Hematopoietic multipotent progenitor cell treated with erythropoietin and hydrocortisone succinate and interleukin-3 and kit ligand, for 15 days (in vitro differentiated cells): ENCODE measurements around the gene UTP4.
"Not testable (repeated sequence)": the region's sequence is repeated elsewhere in the genome, so short reads cannot be mapped to it uniquely, and the experiment has no call there.

Experiments
- DNase-seq: peaks from one replicate; pipeline ENCODE4 v3.0.0-alpha.2; 2015; ENCODE audit warnings: low spot score

Gene UTP4

GRCh38 chr16:69131167-69131838, 1.1 kb upstream of the UTP4 start:
- DNase-seq, result no peak

- peak; percentile 51 for DNase-seq
These were observed 518 bp upstream of the UTP4 start for GRCh38 chr16:69131839-69132423.

- no peak for DNase-seq
These were observed 1.0 kb downstream of the UTP4 start for GRCh38 chr16:69133373-69133954.

DNA sequence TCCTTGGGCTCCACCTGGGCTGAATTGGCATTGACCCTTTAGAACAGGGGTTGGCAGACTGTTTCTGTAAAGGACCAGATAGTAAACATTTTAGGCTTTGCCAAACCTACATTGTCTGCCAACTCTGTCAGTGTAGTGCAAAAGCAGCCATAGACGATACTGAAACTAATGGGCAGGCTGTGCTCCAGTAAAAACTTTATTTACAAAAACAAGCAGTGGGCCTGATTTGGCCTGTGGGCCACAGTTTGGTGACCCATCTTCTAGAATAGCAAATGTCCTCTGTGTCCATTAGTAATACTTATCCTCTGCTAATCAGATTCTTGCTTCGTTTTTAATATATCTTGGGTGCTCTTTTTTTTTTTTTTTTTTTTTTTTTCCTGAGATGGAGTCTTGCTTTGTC, 6.2 kb downstream of the UTP4 start:
- no peak for DNase-seq

GRCh38 chr16:69139464-69139863, 7.0 kb downstream of the UTP4 start:
- not testable (repeated sequence) for DNase-seq

- DNase-seq, result no peak
These were observed 8.6 kb downstream of the UTP4 start for GRCh38 chr16:69141014-69141413.

DNA sequence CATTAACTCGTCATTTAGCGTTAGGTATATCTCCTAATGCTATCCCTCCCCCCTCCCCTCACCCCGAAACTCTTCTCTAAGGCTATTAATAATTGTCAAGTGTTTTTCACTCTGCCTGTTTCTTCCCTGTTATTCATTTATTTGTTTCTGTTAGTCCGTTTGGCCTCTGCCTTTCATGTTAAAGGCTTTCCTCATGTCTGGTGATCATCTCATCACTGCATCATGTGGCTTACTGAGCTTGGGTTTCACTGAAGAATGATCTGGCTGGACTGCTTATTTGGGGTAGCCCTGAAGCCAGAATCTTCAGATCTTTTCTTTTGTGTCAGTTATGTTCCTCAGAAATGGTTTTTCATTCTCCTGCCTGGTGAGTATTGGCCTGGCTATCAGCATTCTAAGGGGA, 9.5 kb downstream of the UTP4 start:
- DNase-seq, result no peak

- DNase-seq, result no peak
These were observed 10.7 kb downstream of the UTP4 start for GRCh38 chr16:69143116-69143515.

GRCh38 chr16:69145658-69146057, 13.2 kb downstream of the UTP4 start:
- DNase-seq, result no peak

- DNase-seq, result not testable (repeated sequence)
These were observed 17.2 kb downstream of the UTP4 start for GRCh38 chr16:69149621-69150020.

GRCh38 chr16:69150146-69150865, 17.9 kb downstream of the UTP4 start:
- peak; percentile 75 for DNase-seq

GRCh38 chr16:69157196-69157595, 24.7 kb downstream of the UTP4 start:
- no peak for DNase-seq

GRCh38 chr16:69160192-69160591, 27.7 kb downstream of the UTP4 start:
- no peak for DNase-seq

GRCh38 chr16:69165584-69165983, 33.1 kb downstream of the UTP4 start:
- DNase-seq, result no peak

- no peak for DNase-seq
These were observed 33.9 kb downstream of the UTP4 start for GRCh38 chr16:69166221-69166833.

DNA sequence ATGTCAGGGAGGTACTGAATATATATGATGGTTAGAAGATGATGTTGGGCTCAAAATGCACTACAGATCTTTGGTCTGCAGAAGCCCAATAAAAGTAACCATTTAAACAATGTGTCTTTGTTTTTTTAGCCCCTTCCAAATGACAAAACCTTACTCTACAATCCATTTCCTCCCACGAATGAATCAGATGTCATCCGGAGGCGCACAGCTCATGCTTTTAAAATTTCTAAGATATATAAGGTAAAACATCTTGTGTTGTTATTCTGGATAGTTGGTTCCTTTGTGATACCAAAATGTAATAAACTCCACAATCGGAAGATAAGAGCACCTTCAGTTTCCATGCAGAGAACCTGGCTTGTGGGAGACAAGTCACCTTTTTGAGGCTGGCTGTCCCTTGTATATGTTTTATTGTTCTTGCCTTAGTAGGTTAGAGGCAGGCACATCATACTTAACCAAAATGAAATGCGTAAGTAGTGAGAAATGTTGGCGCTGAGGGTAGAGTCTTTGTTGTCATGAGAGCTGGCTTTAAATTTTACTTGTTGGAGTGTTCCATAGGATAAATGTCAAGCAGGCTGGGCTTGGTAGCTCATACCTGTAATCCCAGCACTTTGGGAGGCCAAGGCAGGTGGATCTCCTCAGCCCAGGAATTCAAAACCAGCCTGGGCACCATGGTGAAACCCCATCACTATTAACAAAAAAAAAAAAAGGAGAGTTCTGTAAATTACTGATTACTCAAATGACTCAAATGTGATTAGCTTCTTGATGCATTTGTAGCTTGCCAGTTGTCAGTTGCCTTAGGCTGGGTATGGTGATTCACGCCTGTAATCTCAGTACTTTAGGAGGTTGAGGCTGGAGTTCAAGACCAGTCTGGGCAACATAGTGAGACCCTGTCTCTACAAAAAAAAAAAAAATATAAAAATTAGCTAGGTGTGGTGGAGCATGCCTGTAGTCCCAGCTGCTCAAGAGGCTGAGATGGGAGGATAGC, 34.8 kb downstream of the UTP4 start:
- no peak for DNase-seq

DNA sequence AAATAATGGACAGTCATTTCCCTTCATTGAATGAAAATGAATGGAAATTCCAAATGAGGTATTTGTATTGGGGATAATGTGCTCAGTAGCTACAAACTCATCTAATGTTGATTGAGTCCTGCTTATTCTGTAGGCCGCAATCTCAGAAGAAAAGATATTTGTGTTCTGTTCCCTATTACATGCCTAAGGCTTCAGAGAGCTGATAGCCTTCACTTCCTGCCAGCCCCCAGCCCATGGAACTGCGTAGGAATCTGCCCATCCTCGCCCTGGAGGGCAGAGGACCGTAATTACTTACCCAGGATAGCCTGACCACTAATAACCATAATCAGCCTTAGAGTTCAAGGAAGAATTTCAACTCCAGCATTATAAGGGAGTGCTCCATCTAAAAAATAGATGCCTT, 36.6 kb downstream of the UTP4 start:
- DNase-seq, result no peak

DNA sequence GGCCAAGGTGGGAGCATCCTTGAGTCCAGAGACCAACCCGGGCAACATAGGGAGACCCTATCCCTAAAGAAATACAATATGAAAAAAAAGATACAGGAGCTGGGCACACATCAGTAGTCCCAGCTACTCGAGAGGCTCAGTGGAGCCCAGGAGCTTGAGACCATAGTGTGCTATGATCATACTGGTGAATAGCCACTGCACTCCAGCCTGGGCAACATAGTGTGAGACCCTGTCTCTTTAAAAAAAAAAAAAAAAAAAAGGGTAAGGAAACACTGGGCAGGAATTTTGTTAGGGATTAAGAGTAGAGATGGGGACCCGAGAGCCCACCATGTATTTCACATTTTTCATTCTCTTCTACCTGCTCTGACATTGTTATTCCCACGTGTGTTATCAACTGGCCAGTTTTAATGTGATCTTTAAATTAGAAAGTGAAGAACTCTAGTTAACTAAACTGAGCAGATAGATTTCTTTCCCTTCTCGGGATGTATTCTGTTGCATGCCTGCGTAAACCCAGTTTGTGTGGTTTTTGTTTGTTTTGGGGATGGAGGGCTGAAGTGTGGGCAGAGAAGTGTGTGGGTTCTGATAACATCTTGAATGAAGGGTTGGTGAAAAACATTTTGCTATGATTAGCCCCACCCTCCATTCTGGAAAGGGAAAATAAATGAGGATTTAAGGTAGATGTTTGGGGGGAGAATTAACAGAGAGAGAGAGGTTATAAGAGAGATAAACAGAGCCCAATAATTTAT, 37.3 kb downstream of the UTP4 start:
- DNase-seq, result no peak

DNA sequence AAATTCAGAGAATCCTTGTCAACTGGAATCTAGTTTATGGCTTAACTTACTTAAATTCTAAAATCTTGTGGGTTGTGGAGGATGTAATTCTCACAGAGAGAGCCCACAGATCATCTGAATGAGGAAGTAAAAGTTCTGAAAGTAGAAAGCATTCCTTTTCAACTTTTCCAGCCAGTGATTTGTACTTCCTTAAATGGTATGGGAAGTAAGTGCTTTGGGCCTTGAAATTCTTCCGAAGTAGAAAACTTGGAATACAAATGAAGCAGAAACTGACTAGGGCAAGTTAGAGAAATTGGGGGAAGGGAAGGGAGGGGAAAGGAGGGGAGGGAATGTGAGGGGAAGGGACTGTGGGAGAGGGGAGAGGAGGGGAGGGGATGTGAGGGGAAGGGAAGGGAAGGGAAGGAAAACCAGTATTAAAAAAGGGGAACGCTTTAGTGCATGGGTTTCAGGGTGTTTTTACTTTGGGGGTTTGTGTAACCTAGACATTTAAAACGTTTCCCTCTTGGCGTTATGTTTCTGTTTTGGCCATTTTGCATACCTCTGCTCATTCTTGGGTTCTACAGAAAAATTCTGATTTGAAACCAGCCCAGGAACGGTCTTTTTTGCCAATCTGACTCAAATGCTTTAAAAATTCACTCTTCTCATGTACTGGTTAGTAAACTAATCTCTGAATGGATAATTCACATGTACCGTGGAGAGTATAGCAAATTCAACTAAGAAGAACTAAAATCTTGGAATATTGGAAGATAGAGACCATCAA, 39.1 kb downstream of the UTP4 start:
- DNase-seq, result no peak
